ENCODE data around the gene MAPK10.

- TF ChIP-seq CTCF (IDR thresholded peaks at IDR 0.05) (peak in 5 of 7 experiments; percentile 32 to 72 (median 49)), POLR2A (IDR thresholded peaks at IDR 0.05) (no peak), EP300 (IDR thresholded peaks at IDR 0.05) (no peak)
Measured at GRCh38 chr4:86043755-86044592, 315.9 kb downstream of the MAPK10 start.
